Lung (tissue), 12 donors: Measurements from ENCODE around the gene OPCML. TPM values are rescaled to one million over a fixed set of nuclear protein-coding genes. Genes with fewer than 3 reads are reported as not detected.

Experiments
- ATAC-seq: fragments of 200-7000 bp; cut with Tn5 transposase; one replicate; pipeline ENCODE4 v1.9.1; 2020; ENCODE audit warnings: moderate number of reproducible peaks; ENCODE audit not compliant: insufficient read depth, low FRiP score
- DNase-seq, 3 donors: peaks; one replicate each; pipeline ENCODE4 v3.0.0-alpha.2; 2013 to 2017
- H3K27ac ChIP-seq, 2 donors: one replicate each; pipeline ENCODE4 v1.5.1; 2013; ENCODE audit warnings: mild to moderate bottlenecking in 2 of 2, moderate library complexity in 2 of 2, control low read depth in 1 of 2, inconsistent platforms in 1 of 2, low read depth in 1 of 2, low read length in 1 of 2
- H3K27me3 ChIP-seq, 3 donors: one replicate each; pipeline ENCODE4 v1.5.1; 2013; ENCODE audit warnings: low read length in 2 of 3; ENCODE audit not compliant: control insufficient read depth in 3 of 3, insufficient read depth in 3 of 3
- H3K36me3 ChIP-seq, 4 donors: one replicate each; pipeline ENCODE4 v1.5.1; 2013; ENCODE audit warnings: low read length in 4 of 4, mild to moderate bottlenecking in 1 of 4, moderate library complexity in 1 of 4; ENCODE audit not compliant: control insufficient read depth in 4 of 4, insufficient read depth in 4 of 4
- H3K4me1 ChIP-seq, 5 donors: one replicate each; pipeline ENCODE4 v1.5.1; 2013; ENCODE audit warnings: low read length in 5 of 5, mild to moderate bottlenecking in 2 of 5, moderate library complexity in 1 of 5; ENCODE audit not compliant: control insufficient read depth in 5 of 5, insufficient read depth in 5 of 5
- H3K4me3 ChIP-seq: one replicate; pipeline ENCODE4 v1.5.1; 2013; ENCODE audit warnings: mild to moderate bottlenecking, control low read depth, moderate library complexity
- H3K9ac ChIP-seq, 2 donors: one replicate each; pipeline ENCODE4 v1.5.1; 2013; ENCODE audit warnings: low read length in 2 of 2, control low read depth in 1 of 2; ENCODE audit not compliant: insufficient read depth in 1 of 2
- H3K9me3 ChIP-seq, 4 donors: one replicate each; pipeline ENCODE4 v1.5.1; 2013; ENCODE audit warnings: low read length in 3 of 4, mild to moderate bottlenecking in 1 of 4, moderate library complexity in 1 of 4; ENCODE audit not compliant: control insufficient read depth in 4 of 4, insufficient read depth in 3 of 4
- CTCF ChIP-seq: IDR thresholded peaks from 2 replicates; pipeline ENCODE4 v1.5.1; 2012; ENCODE audit warnings: mild to moderate bottlenecking; ENCODE audit errors: control extremely low read depth, extremely low read depth
- WGBS, 2 donors: extraction: QIAGEN DNeasy Blood & Tissue Kit; methylation state at CpG; one replicate each; pipeline ENCODE4 v1.1.7; 2013; 5-methylcytosine and 5-hydroxymethylcytosine counted together
- polyA plus RNA-seq, 2 donors: library from polyadenylated mRNA; stranded (reverse); fragments of 200-250 nt; gene quantifications; one replicate each; pipeline ENCODE4 v1.2.1, GENCODE V29; 2013
- total RNA-seq, 2 donors: library from RNA; depleted of rRNA in 1 of 2; stranded (reverse); fragments of >200 nt in 1 of 2; gene quantifications; one replicate each; pipeline ENCODE4 v1.2.1, GENCODE V29; 2014 to 2021
- donor health status: control.
- donor health status: control.
- donor health status: Bipolar disorder and iron deficiency.
- donor health status: healthy.
- donor health status: DM: yes; HTN: yes; CAD: no.

The OPCML gene
- total and polyA plus RNA-seq, 4 donors: 0.49 to 0.74 TPM; not detected in 2

GRCh38 chr11:133498969-133499368 is 33.3 kb downstream of the OPCML start:
- H3K9ac ChIP-seq: no peak overlapping the region
- no peak overlapping the region for H3K4me3 ChIP-seq
- 87 to 91% methylated on average over 7 of the region's 7 CpGs for WGBS, 2 donors
- no peak for TF ChIP-seq CTCF
- peaks cover 0 to 3% (median 0%) of the 10 kb centered on the region in 4 donors for H3K9me3 ChIP-seq
- H3K27ac ChIP-seq: no peak overlapping the region
- DNase-seq (no peak), ATAC-seq (no peak)
- peaks cover 0 to 11% (median 3%) of the 10 kb centered on the region in 5 donors for H3K4me1 ChIP-seq
- H3K36me3 ChIP-seq: no peaks in the 10 kb centered on the region
- peaks cover 0 to 6% (median 0%) of the 10 kb centered on the region in 3 donors for H3K27me3 ChIP-seq

- TF ChIP-seq CTCF: no peak
- no peak for ATAC-seq
- peaks cover 0 to 5% (median 0%) of the 10 kb centered on the region in 5 donors for H3K4me1 ChIP-seq
These were observed 34.7 kb downstream of the OPCML start for GRCh38 chr11:133497477-133498140.

GRCh38 chr11:133492895-133493294 is 39.4 kb downstream of the OPCML start:
- peaks cover 0 to 6% (median 0%) of the 10 kb centered on the region in 4 donors for H3K9me3 ChIP-seq
- no peak for ATAC-seq
- peaks cover 0 to 7% (median 0%) of the 10 kb centered on the region in 5 donors for H3K4me1 ChIP-seq
- H3K27ac ChIP-seq: no peak overlapping the region
- no peak overlapping the region for H3K9ac ChIP-seq
- H3K36me3 ChIP-seq: no peaks in the 10 kb centered on the region
- 80 to 84% methylated on average over 5 of the region's 5 CpGs for WGBS, 2 donors
- no peak for DNase-seq
- no peak for TF ChIP-seq CTCF
- no peaks in the 10 kb centered on the region for H3K27me3 ChIP-seq
- H3K4me3 ChIP-seq: no peak overlapping the region

More at GRCh38 chr11:133497477-133498140, 34.7 kb downstream of the OPCML start:
- Histone ChIP-seq H3K9me3 (peaks cover 0 to 2% (median 0%) of the 10 kb centered on the region in 4 donors), H3K4me3 (no peak overlapping the region), H3K27ac (no peak overlapping the region), H3K9ac (no peak overlapping the region), H3K36me3 (no peaks in the 10 kb centered on the region), H3K27me3 (peaks cover 0 to 5% (median 0%) of the 10 kb centered on the region in 3 donors)
- no peak for DNase-seq
- WGBS, 2 donors: 71 to 75% methylated on average over 12 of the region's 12 CpGs
